Thyroid gland (tissue), 4 donors: ENCODE measurements around the gene NFU1. TPM values are rescaled to one million over a fixed set of nuclear protein-coding genes. Genes with fewer than 3 reads are reported as not detected.
"Not testable (repeated sequence)": the region's sequence is repeated elsewhere in the genome, so short reads cannot be mapped to it uniquely, and the experiment has no call there.

Experiments
- DNase-seq, 2 donors: peaks; one replicate each; pipeline ENCODE4 v3.0.0-alpha.2; 2019
- H3K27ac ChIP-seq, 3 donors: fragments of 200-600 bp; sonication (generic); 1 replicate in 2 of 3; 2 replicates in 1 of 3; pipeline ENCODE4 v1.5.1; 2016 to 2019; ENCODE audit warnings: mild to moderate bottlenecking in 1 of 3, moderate library complexity in 1 of 3
- H3K27me3 ChIP-seq: fragments of 200-600 bp; sonication (generic); one replicate; pipeline ENCODE4 v1.5.1; 2019
- H3K36me3 ChIP-seq, 2 donors: fragments of 200-600 bp; sonication (generic); one replicate each; pipeline ENCODE4 v1.5.1; 2016 to 2019
- H3K4me1 ChIP-seq, 2 donors: fragments of 200-600 bp; sonication (generic); one replicate each; pipeline ENCODE4 v1.5.1; 2017 to 2019
- H3K4me3 ChIP-seq, 3 donors: fragments of 200-600 bp; sonication (generic); replicated peaks in 1 of 3; 1 replicate in 2 of 3; 2 replicates in 1 of 3; pipeline ENCODE4 v1.5.1; 2016; ENCODE audit warnings: mild to moderate bottlenecking in 1 of 3
- H3K9me3 ChIP-seq: fragments of 200-600 bp; sonication (generic); one replicate; pipeline ENCODE4 v1.5.1; 2017
- CTCF ChIP-seq, 6 experiments: fragments of 200-600 bp in 3 of 6; fragments of 450-650 bp in 3 of 6; sonication (generic) in 3 of 6; IDR thresholded peaks; one replicate each; pipeline ENCODE4 v1.5.1; 2016 to 2019; ENCODE audit warnings: antibody characterized with exemption in 6 of 6, mild to moderate bottlenecking in 2 of 6, inconsistent platforms in 1 of 6, moderate library complexity in 1 of 6
- POLR2A ChIP-seq, 2 donors: fragments of 450-650 bp; IDR thresholded peaks; one replicate each; pipeline ENCODE4 v1.6.1; 2017; ENCODE audit warnings: antibody characterized with exemption in 2 of 2, mild to moderate bottlenecking in 2 of 2, moderate library complexity in 1 of 2
- WGBS, 2 donors: methylation state at CpG; one replicate each; pipeline ENCODE4 v1.1.5; 2017; 5-methylcytosine and 5-hydroxymethylcytosine counted together
- intact Hi-C: fragments of 100-400 bp; cut with DNase I; formaldehyde crosslinking; loops from one replicate; pipeline ENCODE4 v1.15.1; 2023
- total RNA-seq, 4 donors: library from RNA; depleted of rRNA; stranded (reverse); fragments of >200 nt; gene quantifications; one replicate each; pipeline ENCODE4 v1.2.3, GENCODE V29; 2016

Gene NFU1
- total RNA-seq, 4 donors from 2014 or later: 38.7 to 74.2 (median 55.2) TPM

GRCh38 chr2:69453475-69454129 is 16.4 kb upstream of the NFU1 start:
- H3K9me3 ChIP-seq: no peaks in the 10 kb centered on the region
- WGBS, 2 donors: 80 to 84% methylated on average over 4 of the region's 4 CpGs
- intact Hi-C loops: no loop called here

DNA sequence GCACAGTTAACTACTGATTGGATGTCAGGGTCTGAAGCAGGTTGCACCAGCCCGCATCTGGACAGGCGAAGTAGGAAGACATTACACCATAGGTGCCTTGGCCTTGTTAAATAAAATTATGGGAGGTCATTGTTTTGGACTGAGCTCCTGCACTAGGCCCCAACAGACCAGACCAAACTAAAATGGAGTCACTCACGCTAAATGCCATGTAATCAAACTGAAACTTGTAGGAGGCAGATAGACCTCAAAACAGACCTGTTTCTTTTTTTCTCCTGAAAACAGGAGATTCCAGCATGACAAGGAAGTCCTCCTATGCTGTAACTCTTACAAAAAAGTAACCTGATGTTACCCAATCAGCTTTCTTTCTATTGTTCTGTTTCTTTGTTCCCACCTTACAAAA is 15.5 kb upstream of the NFU1 start:
- WGBS, 2 donors: 91 to 99% methylated on average over 3 of the region's 3 CpGs
- peaks cover 8 to 19% of the 10 kb centered on the region in 2 donors for H3K4me1 ChIP-seq
- H3K27ac ChIP-seq: no peak overlapping the region
- no peak for DNase-seq
- no peaks in the 10 kb centered on the region for H3K36me3 ChIP-seq
- intact Hi-C loops: no loop called here
- H3K27me3 ChIP-seq: no peaks in the 10 kb centered on the region
- no peaks in the 10 kb centered on the region for H3K9me3 ChIP-seq
- no peak for TF ChIP-seq CTCF (IDR thresholded peaks at IDR 0.05)
- no peak for TF ChIP-seq POLR2A (IDR thresholded peaks at IDR 0.05)
- H3K4me3 ChIP-seq: no peak overlapping the region

More at GRCh38 chr2:69453475-69454129, 16.4 kb upstream of the NFU1 start:
- Histone ChIP-seq H3K27ac (peak overlapping the region in 2 of 3 donors; percentile 41 to 53), H3K4me1 (peaks cover 17 to 27% of the 10 kb centered on the region in 2 donors), H3K36me3 (no peaks in the 10 kb centered on the region), H3K4me3 (no peak overlapping the region), H3K27me3 (no peaks in the 10 kb centered on the region)
- DNase-seq: peak; percentile 26 to 46
- TF ChIP-seq POLR2A (IDR thresholded peaks at IDR 0.05): no peak
- no peak for TF ChIP-seq CTCF (IDR thresholded peaks at IDR 0.05)

DNA sequence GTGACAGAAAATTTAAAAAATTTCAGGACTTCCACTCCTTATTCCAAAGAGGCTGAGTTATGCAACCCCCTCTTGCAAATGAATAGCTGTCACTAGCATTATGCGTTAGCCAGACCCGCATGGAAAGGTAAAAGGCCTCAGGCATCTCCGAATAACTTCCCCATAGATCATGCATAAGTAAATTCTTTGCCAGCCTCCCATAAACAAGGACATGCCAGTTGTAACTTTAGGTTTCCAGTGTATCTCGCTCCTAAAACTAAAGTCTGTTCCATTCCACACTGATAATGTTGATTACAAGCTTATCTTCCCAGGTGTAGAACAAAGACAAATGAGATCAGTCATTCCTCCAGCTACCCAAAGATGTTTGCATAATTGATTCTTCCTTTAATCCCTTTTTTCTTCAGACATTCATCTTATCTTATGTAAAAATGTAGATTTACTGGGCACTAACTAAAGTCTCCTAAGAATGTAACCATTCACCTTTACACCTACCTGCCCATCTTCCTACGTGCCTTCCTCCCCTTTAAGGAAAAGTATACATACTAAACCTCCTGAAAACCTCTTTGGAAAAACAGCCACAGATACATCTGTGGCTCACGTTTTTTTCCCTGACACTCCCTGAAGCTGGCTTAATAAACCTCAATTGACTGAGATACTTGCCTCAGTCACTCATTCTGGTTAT is 13.6 kb upstream of the NFU1 start:
- WGBS, 2 donors: 82 to 86% methylated on average over 6 of the region's 6 CpGs
- Histone ChIP-seq H3K27me3 (no peaks in the 10 kb centered on the region), H3K4me1 (peaks cover 0 to 6% of the 10 kb centered on the region in 2 donors), H3K9me3 (no peaks in the 10 kb centered on the region), H3K27ac (no peak overlapping the region), H3K36me3 (no peaks in the 10 kb centered on the region), H3K4me3 (no peak overlapping the region)
- TF ChIP-seq CTCF (IDR thresholded peaks at IDR 0.05) (no peak), POLR2A (IDR thresholded peaks at IDR 0.05) (no peak)
- intact Hi-C loops: no loop called here
- DNase-seq: no peak

DNA sequence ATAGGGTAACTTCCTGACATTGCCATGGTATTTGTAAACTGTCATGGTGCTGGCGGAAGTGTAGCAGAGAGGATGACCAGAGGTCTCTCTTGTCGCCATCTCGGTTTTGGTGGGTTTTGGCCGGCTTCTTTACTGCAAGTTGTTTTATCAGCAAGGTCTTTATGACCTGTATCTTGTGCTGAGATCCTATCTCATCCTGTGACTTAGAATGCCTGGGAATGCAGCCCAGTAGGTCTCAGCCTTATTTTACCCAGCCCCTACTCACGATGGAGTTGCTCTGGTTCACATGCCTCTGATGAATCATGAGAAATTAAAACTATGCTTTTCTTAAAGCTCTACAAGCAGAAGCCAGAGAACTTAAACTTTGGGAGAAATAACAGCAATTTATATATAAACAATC is 12.7 kb upstream of the NFU1 start:
- 88 to 91% methylated on average over 5 of the region's 5 CpGs for whole genome bisulfite sequencing, 2 donors
- Histone ChIP-seq H3K9me3 (no peaks in the 10 kb centered on the region), H3K36me3 (no peaks in the 10 kb centered on the region), H3K4me3 (no peak overlapping the region), H3K27me3 (no peaks in the 10 kb centered on the region), H3K27ac (no peak overlapping the region), H3K4me1 (peaks cover 0 to 6% of the 10 kb centered on the region in 2 donors)
- no peak for DNase-seq
- TF ChIP-seq POLR2A (IDR thresholded peaks at IDR 0.05): no peak
- no peak for TF ChIP-seq CTCF (IDR thresholded peaks at IDR 0.05)
- intact Hi-C loops: no loop called here

DNA sequence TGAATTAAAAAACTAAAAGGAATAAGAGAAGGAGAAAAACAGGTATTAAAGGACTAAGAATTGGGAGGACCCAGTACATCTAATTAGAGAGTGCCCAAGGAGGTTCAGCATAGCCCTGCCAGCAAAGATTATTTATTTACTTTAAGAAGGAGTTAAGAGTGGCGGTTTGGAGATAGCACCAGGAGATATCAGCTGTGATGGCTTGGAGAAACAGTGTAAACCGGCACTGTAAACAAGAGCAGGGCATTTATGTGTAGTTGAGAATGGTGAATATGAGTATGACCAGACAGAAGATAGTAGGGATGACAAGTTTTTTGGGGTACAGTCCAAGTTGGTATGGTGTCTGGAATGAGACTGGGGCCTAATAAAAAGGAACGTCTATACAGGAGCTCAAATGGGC is 6.4 kb upstream of the NFU1 start:
- H3K27me3 ChIP-seq, DNase-seq, H3K9me3 ChIP-seq, H3K27ac ChIP-seq, H3K4me3 ChIP-seq, H3K4me1 ChIP-seq, intact Hi-C loops, H3K36me3 ChIP-seq: not testable (repeated sequence)
- WGBS, 2 donors: 87% methylated on average over 3 of the region's 3 CpGs

DNA sequence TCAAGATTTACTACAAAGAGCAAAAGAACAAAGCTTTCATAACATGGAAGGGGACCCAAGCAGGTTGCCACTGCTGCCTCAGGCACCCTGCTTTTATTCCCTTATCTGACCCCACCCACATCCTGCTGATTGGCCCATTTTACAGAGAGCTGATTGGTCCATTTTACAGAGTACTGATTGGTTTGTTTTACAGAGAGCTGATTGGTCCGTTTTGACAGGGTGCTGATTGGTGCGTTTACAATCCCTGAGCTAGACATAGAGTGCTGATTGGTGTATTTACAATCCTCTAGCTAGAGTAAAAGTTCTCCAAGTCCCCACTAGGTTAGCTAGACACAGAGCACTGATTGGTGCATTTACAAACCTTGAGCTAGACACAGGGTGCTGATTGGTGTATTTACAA is 2.3 kb upstream of the NFU1 start:
- H3K27ac ChIP-seq, H3K9me3 ChIP-seq, H3K36me3 ChIP-seq, intact Hi-C loops, H3K27me3 ChIP-seq, H3K4me3 ChIP-seq, DNase-seq: not testable (repeated sequence)
- peaks cover 10 to 21% of the 10 kb centered on the region in 2 donors for H3K4me1 ChIP-seq
- WGBS, 2 donors: 100% methylated on average over 2 of the region's 2 CpGs
